ENCODE measurements around the gene DNM3.

Gene DNM3

GRCh38 chr1:171873664-171874063 lies 32.4 kb downstream of the DNM3 start:
- DNase-seq = no peak

GRCh38 chr1:171877701-171878100 lies 36.4 kb downstream of the DNM3 start:
- no peak for DNase-seq

- DNase-seq = no peak
Observed at GRCh38 chr1:171879556-171879955, 38.3 kb downstream of the DNM3 start.

DNA sequence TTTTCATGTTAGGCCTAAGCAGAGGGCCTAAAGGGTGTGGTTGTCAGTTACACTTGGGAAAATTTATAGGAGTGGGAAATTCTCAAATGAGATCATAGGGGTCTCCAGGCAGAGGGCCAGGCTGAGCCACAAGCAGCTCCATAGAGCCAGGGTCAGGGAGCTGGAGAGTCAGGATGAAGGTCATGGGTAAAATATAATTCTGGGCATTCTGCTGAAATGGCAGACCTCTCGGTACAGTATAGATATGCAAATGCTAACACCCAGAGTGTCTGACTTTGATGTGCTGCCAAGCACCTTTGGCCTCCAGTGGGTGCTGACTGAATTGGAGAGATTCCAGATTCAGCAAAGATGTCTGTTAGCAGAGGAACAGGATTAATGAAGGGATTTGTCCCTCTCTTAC lies 40.1 kb downstream of the DNM3 start:
- DNase-seq = no peak

DNA sequence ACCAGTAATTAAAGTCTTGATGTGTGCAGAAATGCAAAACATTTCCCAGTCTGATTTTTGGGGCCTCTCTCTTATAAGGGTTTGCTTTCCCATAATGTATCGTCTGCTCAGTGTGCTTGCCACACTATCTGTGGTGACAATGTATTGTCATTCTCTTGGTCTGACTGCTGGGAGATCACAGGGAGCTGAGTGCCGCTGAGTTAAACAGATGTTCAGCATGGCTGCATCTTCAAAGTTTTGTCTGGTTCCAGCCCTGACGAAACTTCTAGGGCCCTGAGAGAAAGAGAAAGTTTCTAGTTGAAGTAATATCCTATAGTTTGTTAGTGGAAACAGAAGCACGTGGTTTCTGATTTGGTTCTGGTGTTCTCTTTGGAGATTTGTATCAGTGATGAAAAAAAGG lies 42.6 kb downstream of the DNM3 start:
- DNase-seq = no peak

DNA sequence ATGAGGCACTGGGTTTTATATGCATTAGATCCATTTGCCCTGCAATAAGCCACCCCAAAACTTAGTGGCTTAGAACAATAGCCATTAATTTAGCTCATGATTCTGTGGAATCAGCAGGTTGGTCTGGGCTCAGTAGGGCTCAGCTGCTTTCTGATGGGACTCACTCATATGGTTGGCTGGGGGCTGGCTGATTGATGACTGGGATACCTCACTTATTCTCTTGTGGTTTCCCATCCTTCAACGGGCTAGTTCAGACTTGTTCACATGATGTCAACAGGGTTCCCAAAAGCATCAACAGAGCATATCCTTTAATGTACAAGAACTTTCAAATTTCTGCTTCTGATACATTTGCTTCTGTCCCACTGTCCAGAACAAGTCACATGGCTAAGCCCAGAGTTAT lies 43.2 kb downstream of the DNM3 start:
- no peak for DNase-seq

DNA sequence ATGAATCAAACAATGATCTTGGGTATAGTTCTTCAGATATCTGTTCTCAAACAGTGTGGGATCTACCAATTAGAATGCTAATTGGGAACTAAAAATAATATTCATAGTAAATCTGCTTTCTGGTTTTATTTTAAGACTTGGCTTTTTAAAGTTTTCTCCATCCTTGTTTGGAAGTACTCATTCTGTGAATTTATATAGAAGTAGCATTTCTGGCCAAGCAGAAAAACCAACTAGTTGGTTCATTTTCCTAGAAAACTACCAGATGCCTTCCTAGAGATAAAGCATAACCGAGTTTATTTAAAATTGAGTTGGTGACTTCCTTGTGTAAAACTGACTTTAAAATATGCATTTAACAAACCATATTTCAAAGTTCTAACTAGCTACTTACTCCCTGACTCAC lies 48.8 kb downstream of the DNM3 start:
- DNase-seq = no peak

DNA sequence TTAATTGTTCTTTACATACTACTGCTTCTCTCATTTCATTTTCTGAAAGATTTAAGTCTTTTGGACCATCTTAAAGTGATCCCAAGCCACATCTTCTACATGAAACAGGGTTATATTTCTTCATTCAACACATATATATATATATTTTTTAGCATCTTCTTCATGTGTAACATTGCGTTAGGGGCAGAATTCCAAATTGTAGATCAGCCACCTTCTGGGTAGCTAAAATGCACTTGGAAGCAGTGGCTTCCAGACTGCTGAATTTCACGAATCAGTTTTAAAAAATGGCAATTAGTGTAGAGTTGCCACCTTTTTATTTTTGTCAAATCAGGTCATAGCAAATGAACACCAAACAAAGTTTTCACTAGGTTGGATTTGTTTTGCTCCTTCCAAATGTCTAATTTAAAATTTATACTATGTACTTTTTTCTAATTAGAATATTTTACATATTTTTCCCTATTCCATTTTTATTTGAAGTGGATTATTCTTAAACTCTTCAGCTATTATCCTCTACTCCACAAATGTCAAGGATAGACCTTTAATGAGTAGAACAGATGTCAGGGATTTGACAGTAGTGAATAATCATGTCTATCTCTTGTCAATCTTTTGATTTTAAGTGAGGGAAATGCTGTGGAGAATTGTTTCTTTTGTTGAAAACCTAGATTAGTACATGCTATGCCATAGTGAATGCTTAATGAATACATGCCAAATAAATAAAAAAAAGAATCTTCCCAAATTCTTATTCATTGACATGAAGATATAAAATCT lies 55.8 kb downstream of the DNM3 start:
- DNase-seq = no peak

GRCh38 chr1:171898941-171899340 lies 57.6 kb downstream of the DNM3 start:
- peak; percentile 26 for DNase-seq

GRCh38 chr1:171899838-171900237 lies 58.5 kb downstream of the DNM3 start:
- DNase-seq = no peak

DNA sequence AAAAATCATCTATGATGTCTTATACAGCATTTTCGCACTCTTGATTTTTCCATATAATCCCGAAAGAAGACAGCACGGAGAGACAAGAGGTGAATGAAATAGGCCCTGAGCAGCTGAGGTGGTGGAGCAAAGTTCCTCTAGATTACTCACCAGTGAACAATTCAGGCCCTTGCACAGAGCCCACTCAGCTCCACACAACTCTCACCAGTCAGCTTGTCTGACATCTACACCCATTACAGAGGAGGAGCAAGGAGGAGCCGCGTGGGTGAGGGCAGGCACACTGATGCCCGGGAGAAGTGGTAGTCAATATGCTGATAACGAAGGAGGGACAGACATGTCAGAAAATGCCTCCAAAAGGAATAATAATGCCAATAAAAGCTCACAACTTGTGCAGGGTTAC lies 59.9 kb downstream of the DNM3 start:
- DNase-seq = no peak

DNA sequence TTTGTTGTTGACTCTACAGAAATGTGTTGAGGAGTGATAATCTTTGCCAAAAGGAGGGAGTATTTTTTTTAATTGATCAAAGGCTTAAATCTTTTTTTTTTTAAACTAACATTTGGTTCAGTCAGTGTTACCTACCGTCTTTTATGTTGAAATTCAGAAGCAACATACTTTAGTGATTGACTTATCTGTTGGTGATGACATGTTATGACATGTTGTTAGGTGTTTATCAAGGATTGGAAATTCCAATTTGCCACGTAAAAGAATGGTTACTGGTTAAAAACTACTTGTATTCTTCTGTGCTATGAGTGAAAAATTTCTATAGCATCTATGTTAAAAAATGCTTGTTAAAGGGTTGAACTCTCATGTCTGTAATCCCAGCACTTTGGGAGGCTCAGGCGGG lies 61.2 kb downstream of the DNM3 start:
- DNase-seq = no peak

- no peak for DNase-seq
Observed at GRCh38 chr1:171904778-171905450, 63.6 kb downstream of the DNM3 start.

DNA sequence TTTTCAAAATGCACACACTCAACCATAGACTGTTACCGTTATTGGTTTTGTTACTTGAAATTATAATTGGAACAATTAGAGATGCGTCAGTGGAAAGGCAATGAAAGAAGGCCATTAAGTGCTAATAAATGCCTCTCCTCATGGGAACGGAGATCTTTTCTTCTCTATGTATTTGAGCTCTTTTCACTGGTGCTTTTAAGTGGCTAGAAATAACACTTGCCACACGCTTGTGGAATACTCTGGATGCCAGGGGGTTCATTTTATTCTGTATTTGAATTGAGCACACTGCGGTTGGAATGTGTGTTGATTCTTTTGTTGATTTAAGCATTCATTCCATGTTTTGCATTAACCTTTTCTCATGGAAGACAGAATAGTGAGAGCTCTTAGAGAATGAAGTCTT lies 68.4 kb downstream of the DNM3 start:
- DNase-seq = no peak

DNA sequence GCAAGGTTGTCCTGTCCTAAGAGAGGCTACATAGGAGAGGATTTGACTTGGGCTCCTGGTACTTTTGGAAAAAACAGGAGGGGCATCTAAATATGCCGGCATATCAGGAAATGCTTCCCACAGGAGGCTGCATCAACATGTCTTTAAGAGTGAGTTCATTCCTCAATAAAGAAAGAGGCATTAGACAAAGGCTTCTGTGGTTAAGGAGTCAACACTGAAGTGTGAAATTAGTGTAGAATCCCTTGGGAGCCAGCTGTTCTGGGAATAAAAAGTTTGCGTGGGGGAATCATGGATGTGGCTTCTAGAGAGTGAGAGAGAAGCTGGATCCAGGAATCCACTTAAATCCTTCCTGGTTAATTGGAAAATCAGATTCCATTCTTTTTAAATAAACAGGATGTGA lies 69.5 kb downstream of the DNM3 start:
- no peak for DNase-seq

- no peak for DNase-seq
Observed at GRCh38 chr1:171911506-171911905, 70.2 kb downstream of the DNM3 start.

DNA sequence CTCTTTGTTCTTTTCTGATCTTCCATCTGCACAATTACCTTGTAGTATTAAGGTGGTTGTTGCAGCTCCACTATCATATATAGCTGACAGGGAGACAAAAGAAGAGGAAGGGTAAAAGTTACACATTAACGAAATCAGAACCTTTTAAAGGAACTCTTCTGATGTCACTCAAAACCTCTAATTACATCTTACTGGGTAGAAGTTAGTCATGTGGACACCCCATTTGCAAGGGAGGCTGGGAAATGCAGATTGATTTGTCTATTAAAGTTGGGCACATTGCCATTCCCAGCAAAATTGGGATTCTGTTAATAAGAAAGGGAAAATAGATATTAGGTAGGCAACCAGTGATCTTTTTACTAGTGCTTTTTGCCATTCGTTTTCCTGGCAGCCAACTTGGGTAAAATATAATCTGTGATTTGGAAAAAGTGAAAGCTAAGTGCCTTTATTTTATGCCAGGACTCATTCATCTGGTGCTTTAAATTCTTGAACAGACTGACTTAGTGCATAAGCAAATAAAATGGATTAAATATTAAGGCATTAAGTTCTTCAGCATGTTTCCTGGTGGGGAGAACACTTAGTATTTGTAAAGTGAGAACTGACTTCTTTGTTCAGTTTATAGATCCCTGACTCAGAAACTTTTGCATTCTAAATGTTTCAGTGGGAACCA lies 71.3 kb downstream of the DNM3 start:
- no peak for DNase-seq

GRCh38 chr1:171913385-171913784 lies 72.1 kb downstream of the DNM3 start:
- no peak for DNase-seq

GRCh38 chr1:171916315-171916771 lies 75.0 kb downstream of the DNM3 start:
- no peak for DNase-seq

GRCh38 chr1:171917331-171917730 lies 76.0 kb downstream of the DNM3 start:
- DNase-seq = no peak

DNA sequence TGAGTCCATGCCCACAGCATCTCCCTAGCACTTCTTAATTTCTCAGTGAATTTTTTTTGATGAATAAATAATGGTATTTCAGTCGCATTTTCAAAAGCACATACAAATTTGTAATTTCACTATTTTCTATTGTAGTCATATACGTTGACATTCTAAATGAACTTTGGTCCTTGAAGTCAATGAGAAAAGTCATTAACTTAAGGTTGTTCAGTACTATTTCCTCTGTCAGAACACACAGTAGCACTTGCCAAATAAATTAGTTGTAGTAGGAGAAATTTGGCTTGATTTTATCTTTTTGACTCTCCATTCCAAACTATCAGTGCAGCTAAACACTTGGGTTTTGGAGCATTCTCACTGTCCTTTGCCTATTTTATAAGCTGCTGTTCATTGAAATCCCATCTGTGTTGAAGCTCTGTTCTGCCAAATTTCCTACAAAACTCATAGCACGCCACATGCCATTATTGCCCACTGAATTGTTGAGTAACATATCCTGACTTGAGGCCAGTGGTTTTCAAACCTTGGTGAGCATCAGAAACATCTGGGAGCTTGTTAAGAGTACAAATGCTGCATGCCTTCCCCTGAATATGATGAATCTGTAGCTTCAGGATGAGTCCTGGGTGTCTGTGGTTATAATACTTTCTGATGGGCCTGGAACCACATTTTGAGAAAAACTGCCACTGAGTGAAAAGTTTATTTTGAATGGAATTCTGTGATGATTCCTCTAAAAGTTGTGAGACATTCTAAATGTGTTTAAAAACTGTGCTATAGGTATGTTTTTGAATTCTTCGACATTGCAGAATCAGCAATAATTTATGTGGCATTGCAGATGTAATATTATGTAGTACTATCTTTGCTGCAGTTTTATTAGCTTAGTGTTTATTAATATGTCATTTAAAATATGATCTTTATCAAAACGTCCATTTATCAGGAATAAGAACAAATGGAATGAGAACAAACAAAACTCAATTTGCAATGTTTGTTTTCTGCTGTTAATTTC lies 78.9 kb downstream of the DNM3 start:
- DNase-seq = no peak

- no peak for DNase-seq
Observed at GRCh38 chr1:171922999-171923398, 81.7 kb downstream of the DNM3 start.

- DNase-seq = no peak
Observed at GRCh38 chr1:171929121-171929520, 87.8 kb downstream of the DNM3 start.

Data from NCI-H2227 treated with DMSO at 0.1 percent for 48 hours (cell line).